Endothelial cell of umbilical vein (primary cell): ENCODE data around the gene MARK1.

Experiments
- EZH2 ChIP-seq: IDR thresholded peaks from 2 replicates; pipeline ENCODE4 v1.6.1; 2012; ENCODE audit warnings: borderline replicate concordance, low read depth, mild to moderate bottlenecking, moderate library complexity, low read length, inconsistent platforms; ENCODE audit not compliant: severe bottlenecking
- FOS ChIP-seq: IDR thresholded peaks from 2 replicates; pipeline ENCODE4 v1.6.1; 2011; ENCODE audit warnings: mild to moderate bottlenecking, low read length, moderate library complexity, borderline replicate concordance; ENCODE audit not compliant: insufficient read depth
- GATA2 ChIP-seq: IDR thresholded peaks from 2 replicates; pipeline ENCODE4 v1.7.0; 2011; ENCODE audit warnings: low read depth, mild to moderate bottlenecking, moderate library complexity, mixed read lengths, low read length; ENCODE audit not compliant: insufficient read length, insufficient read depth
- JUN ChIP-seq: IDR thresholded peaks from 2 replicates; pipeline ENCODE4 v1.6.1; 2011; ENCODE audit warnings: borderline replicate concordance, low read depth; ENCODE audit not compliant: insufficient read length, insufficient read depth
- MYC ChIP-seq: IDR thresholded peaks from one replicate; pipeline ENCODE4 v1.6.1; 2011; ENCODE audit warnings: mild to moderate bottlenecking, low read depth, low read length
- POLR2A ChIP-seq: IDR thresholded peaks from 2 replicates; pipeline ENCODE4 v1.6.1; 2012; ENCODE audit warnings: low read depth, mild to moderate bottlenecking, control low read depth, low read length
- POLR2AphosphoS5 ChIP-seq: IDR thresholded peaks from 2 replicates; pipeline ENCODE4 v1.6.1; 2012; ENCODE audit warnings: low read depth, mild to moderate bottlenecking, control low read depth, low read length, moderate library complexity; ENCODE audit not compliant: insufficient read depth
- TF ChIP-seq, protein P1 (sequence below), 2 donors: IDR thresholded peaks; 1 replicate in 1 of 2; 2 replicates in 1 of 2; pipeline ENCODE4 v1.5.1; 2011; ENCODE audit warnings: low read length in 2 of 2, mild to moderate bottlenecking in 2 of 2, moderate library complexity in 2 of 2, control low read depth in 1 of 2, inconsistent platforms in 1 of 2, low read depth in 1 of 2; ENCODE audit not compliant: insufficient read depth in 1 of 2; ENCODE audit errors: extremely low read depth in 1 of 2
- TF ChIP-seq, protein P2 (sequence below): IDR thresholded peaks from 2 replicates; pipeline ENCODE4 v1.6.1; 2011; ENCODE audit not compliant: insufficient read depth, insufficient read length

GRCh38 chr1:220684890-220685289 is 157.0 kb downstream of the MARK1 start:
- TF ChIP-seq EZH2 (no peak), JUN (no peak), FOS (no peak), POLR2A (no peak), POLR2AphosphoS5 (no peak), MYC (no peak), GATA2 (no peak)
- TF ChIP-seq, protein P1, sequence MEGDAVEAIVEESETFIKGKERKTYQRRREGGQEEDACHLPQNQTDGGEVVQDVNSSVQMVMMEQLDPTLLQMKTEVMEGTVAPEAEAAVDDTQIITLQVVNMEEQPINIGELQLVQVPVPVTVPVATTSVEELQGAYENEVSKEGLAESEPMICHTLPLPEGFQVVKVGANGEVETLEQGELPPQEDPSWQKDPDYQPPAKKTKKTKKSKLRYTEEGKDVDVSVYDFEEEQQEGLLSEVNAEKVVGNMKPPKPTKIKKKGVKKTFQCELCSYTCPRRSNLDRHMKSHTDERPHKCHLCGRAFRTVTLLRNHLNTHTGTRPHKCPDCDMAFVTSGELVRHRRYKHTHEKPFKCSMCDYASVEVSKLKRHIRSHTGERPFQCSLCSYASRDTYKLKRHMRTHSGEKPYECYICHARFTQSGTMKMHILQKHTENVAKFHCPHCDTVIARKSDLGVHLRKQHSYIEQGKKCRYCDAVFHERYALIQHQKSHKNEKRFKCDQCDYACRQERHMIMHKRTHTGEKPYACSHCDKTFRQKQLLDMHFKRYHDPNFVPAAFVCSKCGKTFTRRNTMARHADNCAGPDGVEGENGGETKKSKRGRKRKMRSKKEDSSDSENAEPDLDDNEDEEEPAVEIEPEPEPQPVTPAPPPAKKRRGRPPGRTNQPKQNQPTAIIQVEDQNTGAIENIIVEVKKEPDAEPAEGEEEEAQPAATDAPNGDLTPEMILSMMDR (IDR thresholded peaks at IDR 0.05; ENCODE audit: extremely low read depth in 1 of 2, insufficient read depth in 1 of 2, low read depth in 1 of 2, low read length in 2 of 2) = no peak
- TF ChIP-seq, protein P2, sequence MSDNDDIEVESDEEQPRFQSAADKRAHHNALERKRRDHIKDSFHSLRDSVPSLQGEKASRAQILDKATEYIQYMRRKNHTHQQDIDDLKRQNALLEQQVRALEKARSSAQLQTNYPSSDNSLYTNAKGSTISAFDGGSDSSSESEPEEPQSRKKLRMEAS = no peak
